ENCODE measurements around the gene ARHGAP29.

GRCh38 chr1:94265906-94266305 lies 28.5 kb upstream of the ARHGAP29 start:
- no peak for TF ChIP-seq CTCF (conservative IDR thresholded peaks at IDR 0.05; ENCODE audit: low read depth in 2 of 2)
- no peak for TF ChIP-seq POLR2AphosphoS5 (IDR thresholded peaks at IDR 0.05; ENCODE audit: low read depth)
- TF ChIP-seq ETS1 (IDR thresholded peaks at IDR 0.05): no peak
- TF ChIP-seq EZH2 (IDR thresholded peaks at IDR 0.05; ENCODE audit: low read depth, unreplicated experiment): no peak
- TF ChIP-seq EZH2phosphoT487 (IDR thresholded peaks at IDR 0.05; ENCODE audit: unreplicated experiment): no peak
- no peak for TF ChIP-seq ZNF462 (CRISPR knock-in tag; IDR thresholded peaks at IDR 0.05)
- TF ChIP-seq CREB1 (CRISPR knock-in tag; IDR thresholded peaks at IDR 0.05; ENCODE audit: low read depth): no peak
- no peak for TF ChIP-seq JUNB (IDR thresholded peaks at IDR 0.05; ENCODE audit: unreplicated experiment)
- no peak for TF ChIP-seq REST (IDR thresholded peaks at IDR 0.05; ENCODE audit: unreplicated experiment)
- TF ChIP-seq ZNF114 (CRISPR knock-in tag; IDR thresholded peaks at IDR 0.05): no peak
- no peak for TF ChIP-seq ZNF331 (CRISPR knock-in tag; IDR thresholded peaks at IDR 0.05; ENCODE audit: low read depth)
- TF ChIP-seq STAT1 (IDR thresholded peaks at IDR 0.05; ENCODE audit: unreplicated experiment): no peak
- no peak for TF ChIP-seq NANOG (IDR thresholded peaks at IDR 0.05; ENCODE audit: borderline replicate concordance)

All from GM23338 (cell line).